Fibroblast of lung (primary cell): ENCODE data around the gene IKZF3.

Experiments used
- EZH2 ChIP-seq: IDR thresholded peaks from 2 replicates; pipeline ENCODE4 v1.5.1; 2012; ENCODE audit warnings: low read length, control low read depth, mild to moderate bottlenecking; ENCODE audit errors: missing control alignments
- TF ChIP-seq, protein P1 (sequence below), 2 donors: IDR thresholded peaks in 1 of 2; conservative IDR thresholded peaks in 1 of 2; 1 replicate in 1 of 2; 2 replicates in 1 of 2; pipeline ENCODE4 v1.5.1; 2011 to 2012; ENCODE audit warnings: low read length in 2 of 2, control low read depth in 1 of 2, inconsistent platforms in 1 of 2, low read depth in 1 of 2, mild to moderate bottlenecking in 1 of 2

DNA sequence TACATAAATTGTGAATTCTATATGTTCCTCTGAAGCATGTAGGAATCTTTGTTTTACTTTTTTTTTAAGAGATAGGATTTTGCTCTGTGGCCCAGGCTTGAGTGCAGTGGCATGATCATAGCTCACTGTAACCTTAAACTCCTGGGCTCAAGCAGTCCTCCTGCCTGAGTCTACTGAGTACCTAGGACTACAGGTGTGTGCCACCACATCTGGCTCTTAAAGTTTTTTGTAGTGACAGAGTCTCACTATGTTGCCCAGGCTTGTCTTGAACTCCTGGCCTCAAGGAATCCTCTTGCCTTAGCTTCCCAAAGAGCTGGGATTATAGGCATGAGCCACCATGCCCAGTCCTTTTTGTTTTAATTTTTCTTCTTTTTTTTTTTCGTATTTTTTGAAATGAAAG, 25.3 kb downstream of the IKZF3 start:
- TF ChIP-seq, protein P1, sequence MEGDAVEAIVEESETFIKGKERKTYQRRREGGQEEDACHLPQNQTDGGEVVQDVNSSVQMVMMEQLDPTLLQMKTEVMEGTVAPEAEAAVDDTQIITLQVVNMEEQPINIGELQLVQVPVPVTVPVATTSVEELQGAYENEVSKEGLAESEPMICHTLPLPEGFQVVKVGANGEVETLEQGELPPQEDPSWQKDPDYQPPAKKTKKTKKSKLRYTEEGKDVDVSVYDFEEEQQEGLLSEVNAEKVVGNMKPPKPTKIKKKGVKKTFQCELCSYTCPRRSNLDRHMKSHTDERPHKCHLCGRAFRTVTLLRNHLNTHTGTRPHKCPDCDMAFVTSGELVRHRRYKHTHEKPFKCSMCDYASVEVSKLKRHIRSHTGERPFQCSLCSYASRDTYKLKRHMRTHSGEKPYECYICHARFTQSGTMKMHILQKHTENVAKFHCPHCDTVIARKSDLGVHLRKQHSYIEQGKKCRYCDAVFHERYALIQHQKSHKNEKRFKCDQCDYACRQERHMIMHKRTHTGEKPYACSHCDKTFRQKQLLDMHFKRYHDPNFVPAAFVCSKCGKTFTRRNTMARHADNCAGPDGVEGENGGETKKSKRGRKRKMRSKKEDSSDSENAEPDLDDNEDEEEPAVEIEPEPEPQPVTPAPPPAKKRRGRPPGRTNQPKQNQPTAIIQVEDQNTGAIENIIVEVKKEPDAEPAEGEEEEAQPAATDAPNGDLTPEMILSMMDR (conservative IDR thresholded peaks at IDR 0.05 in 1 of 2, IDR thresholded peaks at IDR 0.05 in 1 of 2; ENCODE audit: low read depth in 1 of 2, low read length in 2 of 2): no peak
- TF ChIP-seq EZH2: no peak
